ENCODE measurements around the gene DNAJB5. TPM values are rescaled to one million over a fixed set of nuclear protein-coding genes. Genes with fewer than 3 reads are reported as not detected.
A peak's percentile ranks its signal among the peaks of the same experiment; 100 is the strongest.

The DNAJB5 gene
- total RNA-seq, 8 experiments from 2014 or later, result 4.8 to 45.8 (median 30.2) TPM

DNA sequence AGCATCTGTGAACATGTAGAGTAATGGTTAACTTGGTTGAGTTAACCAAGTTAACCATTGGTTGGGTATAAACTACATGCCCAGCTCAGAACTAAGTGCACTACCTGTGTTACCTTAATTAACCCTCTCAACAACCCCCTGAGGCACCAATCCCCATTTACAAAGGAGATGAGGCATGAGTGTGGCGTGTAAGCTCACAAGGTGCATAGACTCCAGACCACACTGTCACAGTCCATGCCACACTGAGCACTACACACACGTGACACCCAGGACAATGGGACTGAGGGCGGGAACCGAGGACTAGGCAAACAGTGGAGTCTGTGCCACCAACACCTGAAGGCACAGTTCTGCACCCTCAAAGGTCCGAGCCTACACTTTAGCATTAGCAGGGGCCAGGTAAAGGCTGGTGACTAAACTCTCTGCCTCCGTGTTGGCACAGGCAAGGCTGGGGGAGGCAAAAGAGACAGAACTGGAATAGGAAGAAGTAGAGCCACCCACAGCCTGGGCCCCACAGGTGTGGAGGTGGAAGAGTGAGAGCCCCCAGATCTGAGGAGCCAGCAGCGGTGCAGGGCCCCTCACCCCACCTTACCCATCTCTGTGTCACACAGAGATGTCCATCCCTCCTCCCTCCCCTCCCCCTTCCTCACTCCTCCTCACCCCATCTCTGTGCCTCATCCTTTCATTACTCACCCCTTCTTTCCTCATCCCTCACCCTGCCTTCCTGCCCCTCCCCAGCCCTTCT is 2.2 kb upstream of the DNAJB5 start:
- ATAC-seq (replicated peaks in 6 of 8), result no peak
- no peak overlapping the region for H3K4me3 ChIP-seq
- peaks cover 43 to 46% of the 10 kb centered on the region in 2 donors for H3K4me1 ChIP-seq (replicated peaks in 1 of 2)
- no peak overlapping the region for H3K27ac ChIP-seq
- in situ Hi-C loops (cut with MboI; ENCODE audit: low pct_unique_long_range_greater_than_20kb in 2 of 9, low sequenced_read_pairs in 9 of 9, unreplicated experiment in 9 of 9), result loop anchor here in 2 of 9 experiments (10.0 kb wide), 1 partner anchor 93 kb away; a partner anchor contains a TSS
- no CpG with 5 or more reads among the region's 7 CpGs for WGBS, 10 experiments

DNA sequence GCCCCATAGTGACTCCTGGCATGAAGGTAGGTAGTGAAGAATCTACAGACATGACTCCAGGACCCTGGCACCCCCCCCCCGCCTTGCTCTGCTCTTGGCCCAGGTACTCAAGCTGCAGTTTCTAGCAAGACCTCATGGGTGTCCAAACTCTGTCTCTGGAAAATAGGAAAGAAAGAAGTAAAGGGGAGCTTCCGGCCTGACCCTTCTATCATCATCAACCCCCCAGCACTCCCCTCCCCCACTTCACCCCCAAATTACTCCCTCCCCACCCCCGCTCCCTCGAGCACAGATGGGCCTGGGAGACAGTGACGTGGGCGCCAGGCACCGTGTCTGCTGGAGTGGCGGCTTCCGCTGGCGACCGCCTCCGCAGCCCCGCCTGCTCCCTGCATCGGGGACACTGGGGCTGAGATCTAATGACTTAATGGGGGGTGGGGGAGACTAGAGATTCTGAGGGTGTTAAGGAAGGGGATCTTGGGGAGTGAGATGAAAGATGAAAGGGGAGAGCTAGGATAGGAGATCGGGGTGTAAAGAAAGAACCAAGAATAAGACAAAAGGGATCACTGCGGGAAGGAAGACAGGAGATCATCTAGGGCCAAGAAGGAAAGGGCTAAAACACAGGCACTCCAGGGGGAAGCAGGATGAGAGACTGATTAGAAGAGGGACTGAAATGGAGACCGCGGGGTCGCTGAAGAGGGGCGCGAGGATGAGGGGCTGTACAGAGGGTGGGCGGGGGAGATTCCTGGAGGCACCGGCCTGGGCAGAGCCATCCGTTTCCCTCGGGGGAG is 1.1 kb upstream of the DNAJB5 start:
- in situ Hi-C loops (cut with MboI; ENCODE audit: low pct_unique_long_range_greater_than_20kb in 2 of 9, low sequenced_read_pairs in 9 of 9, unreplicated experiment in 9 of 9), result loop anchor here in 2 of 9 experiments (10.0 kb wide), 1 partner anchor 94 kb away; a partner anchor contains a TSS
- H3K4me3 ChIP-seq, result peak overlapping the region; percentile 36 to 46 (median 41)
- WGBS, 10 experiments, result 0 to 20% (median 5%) methylated on average over 1 to 3 of the region's 25 CpGs; no CpG with 5 or more reads in 6 of the 10 experiments
- peak overlapping the region; percentile 74 to 83 for H3K27ac ChIP-seq
- ATAC-seq (replicated peaks in 6 of 8), result peak in 4 of 8 experiments; percentile 0 to 3 (median 0)
- H3K4me1 ChIP-seq (replicated peaks in 1 of 2), result peaks cover 53 to 54% of the 10 kb centered on the region in 2 donors

DNA sequence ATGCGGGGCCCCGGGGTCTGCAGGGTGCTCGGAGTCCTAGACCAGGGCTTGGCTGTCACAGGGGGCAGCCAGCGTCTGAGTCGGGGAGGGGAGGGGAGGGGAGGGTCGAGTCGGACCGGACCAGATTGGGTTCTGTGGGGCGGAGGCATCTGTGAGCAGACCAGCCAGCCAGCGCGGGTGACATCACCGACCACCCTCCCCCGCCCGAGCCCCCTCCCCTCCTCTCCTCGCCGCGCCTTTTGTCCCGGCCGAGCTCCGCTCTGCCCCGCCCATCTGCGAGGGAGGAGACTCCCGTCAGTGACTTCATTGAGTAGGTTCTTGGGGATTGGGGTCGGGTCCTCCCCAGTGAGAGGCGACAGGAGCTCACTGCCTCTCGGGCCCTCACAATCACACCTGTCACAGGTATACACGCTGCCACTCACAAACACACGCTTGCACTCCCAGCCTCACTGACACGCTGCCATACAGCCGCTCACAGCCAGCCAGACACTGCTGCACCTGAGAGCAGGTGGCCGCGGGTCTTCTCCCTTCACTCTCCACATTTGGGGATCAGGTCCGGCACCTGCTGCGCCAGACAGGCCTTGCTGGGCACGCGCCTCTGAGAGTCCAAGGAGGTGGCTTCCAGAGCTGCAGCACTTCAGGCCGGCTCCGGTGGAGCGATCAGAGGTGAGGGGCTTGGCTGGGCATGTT is 546 bp downstream of the DNAJB5 start:
- Histone ChIP-seq H3K4me1 (replicated peaks in 1 of 2) (peaks cover 66 to 70% of the 10 kb centered on the region in 2 donors), H3K27ac (peak overlapping the region; percentile 95 to 98), H3K4me3 (peak overlapping the region; percentile 82 to 99 (median 87))
- peak; percentile 0 to 51 (median 32) for ATAC-seq (replicated peaks in 6 of 8)
- 0% methylated on average over 1 of the region's 39 CpGs; no CpG with 5 or more reads in 9 of the 10 experiments for WGBS, 10 experiments
- in situ Hi-C loops (cut with MboI; ENCODE audit: low pct_unique_long_range_greater_than_20kb in 2 of 9, low sequenced_read_pairs in 9 of 9, unreplicated experiment in 9 of 9), result loop anchor here in 2 of 9 experiments (10.0 kb wide), 1 partner anchor 95 kb away; a partner anchor contains a TSS

DNA sequence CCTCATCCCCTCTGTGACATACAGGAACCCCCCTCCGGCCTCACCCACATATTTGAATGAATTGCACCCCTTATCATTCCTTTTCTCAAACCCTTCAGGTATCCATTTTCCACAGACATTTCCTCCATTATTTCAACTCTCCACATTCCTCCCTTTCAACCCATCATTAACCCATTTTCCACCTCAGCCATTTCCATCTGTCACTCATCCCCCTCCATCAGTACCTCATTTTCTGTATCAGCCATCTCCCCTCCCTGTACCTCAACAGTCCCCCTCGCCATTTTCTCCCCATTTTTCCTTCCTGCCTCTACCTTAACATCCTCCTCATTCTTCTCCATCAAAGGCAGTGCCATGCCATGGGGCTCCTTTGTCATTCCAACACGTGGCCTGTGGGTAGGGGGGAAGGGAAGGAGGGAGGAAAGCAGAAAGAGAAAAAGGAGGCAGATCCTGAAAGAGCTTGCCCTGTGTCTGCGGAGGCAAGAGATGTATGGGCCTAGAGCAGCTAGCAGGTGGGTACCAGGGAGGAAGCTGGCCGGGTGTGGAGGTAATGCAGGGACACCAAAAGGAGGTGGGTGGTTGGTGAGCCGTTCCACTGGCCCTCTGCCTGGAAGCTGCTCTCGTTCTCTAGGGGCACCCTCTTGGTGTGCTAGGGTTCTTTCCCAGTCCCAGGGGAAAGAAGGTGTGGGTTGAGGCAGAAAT is 1.5 kb downstream of the DNAJB5 start:
- 0 to 100% (median 46%) methylated on average over 1 to 5 of the region's 7 CpGs; no CpG with 5 or more reads in 2 of the 10 experiments for WGBS, 10 experiments
- H3K4me1 ChIP-seq (replicated peaks in 1 of 2), result peaks cover 57 to 66% of the 10 kb centered on the region in 2 donors
- ATAC-seq (replicated peaks in 6 of 8), result no peak
- H3K4me3 ChIP-seq, result peak overlapping the region; percentile 82 to 99 (median 87)
- in situ Hi-C loops (cut with MboI; ENCODE audit: low pct_unique_long_range_greater_than_20kb in 2 of 9, low sequenced_read_pairs in 9 of 9, unreplicated experiment in 9 of 9), result no loop called here
- H3K27ac ChIP-seq, result peak overlapping the region in 1 of 2 donors; percentile 98

DNA sequence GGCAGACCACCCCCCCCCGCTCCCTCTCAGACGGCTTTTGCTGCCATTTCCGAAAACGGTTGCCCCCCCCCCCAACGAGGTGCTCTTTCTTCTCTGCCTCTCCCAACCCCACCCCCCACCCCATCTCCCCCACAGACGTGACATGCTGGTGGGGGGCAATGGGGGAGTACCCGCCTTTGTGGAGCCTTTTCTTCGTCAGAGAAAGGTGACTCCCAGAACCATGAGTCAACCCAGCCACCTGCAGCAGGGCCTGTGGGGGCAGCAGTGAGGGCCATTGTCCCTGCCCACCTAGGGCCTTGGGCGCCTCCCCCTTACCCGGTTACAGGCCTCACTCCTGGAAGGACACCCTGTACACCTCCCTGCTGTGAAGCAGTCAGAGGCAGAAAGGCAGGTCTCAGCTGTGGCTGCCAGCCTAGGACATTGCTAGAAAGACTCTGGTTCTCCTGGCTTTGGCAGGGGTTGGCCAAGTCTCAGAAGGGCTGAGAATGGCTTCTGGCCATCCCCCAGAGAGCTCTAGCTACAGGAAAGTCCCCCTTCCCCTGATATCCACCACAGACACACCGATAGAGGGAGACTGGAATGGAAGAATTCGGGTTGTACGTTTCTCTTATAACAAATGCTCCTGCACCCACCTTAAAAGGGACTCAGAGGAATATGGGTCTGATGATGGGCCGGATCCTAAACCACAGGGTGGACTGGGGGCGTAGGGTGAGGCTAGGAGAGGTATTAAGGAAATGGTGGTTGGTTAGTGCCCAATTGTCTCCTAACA is 2.2 kb downstream of the DNAJB5 start:
- Histone ChIP-seq H3K4me3 (peak overlapping the region in 4 of 5 donors; percentile 13 to 99 (median 82)), H3K4me1 (replicated peaks in 1 of 2) (peaks cover 49 to 59% of the 10 kb centered on the region in 2 donors), H3K27ac (peak overlapping the region in 1 of 2 donors; percentile 32)
- ATAC-seq (replicated peaks in 6 of 8), result no peak
- WGBS, 10 experiments, result 80 to 100% (median 87%) methylated on average over 1 to 6 of the region's 15 CpGs; no CpG with 5 or more reads in 4 of the 10 experiments
- in situ Hi-C loops (cut with MboI; ENCODE audit: low pct_unique_long_range_greater_than_20kb in 2 of 9, low sequenced_read_pairs in 9 of 9, unreplicated experiment in 9 of 9), result no loop called here

DNA sequence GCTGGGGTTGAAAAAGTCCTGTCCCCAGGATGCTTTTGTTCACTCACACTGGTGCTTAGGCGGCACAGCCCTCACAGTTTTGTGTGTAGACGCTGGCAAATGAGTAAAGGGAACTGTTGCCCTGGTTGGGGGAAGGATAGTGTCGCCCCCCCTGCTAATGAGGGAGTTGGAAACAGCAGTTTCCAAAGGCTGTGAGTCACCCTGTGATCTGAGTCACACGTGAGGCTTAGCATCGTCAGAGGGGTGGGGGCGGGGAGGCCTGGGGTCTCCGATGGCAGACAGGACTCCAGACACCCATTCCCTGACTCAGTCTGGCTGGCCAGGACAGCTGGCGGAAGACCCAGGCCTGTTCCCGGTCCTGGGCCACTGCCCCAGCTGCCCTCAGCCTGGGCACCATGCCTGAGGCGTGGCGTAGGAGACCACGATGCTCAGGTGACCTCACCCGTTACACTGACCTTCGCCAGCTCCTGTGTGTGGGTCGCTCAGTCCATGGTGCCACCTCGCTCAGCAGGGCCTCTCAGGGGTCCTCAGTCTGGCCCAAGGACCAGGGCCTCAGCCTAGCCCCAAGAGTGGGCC is 2.9 kb downstream of the DNAJB5 start:
- 40 to 100% (median 88%) methylated on average over 1 to 9 of the region's 16 CpGs; no CpG with 5 or more reads in 7 of the 10 experiments for WGBS, 10 experiments
- Histone ChIP-seq H3K27ac (no peak overlapping the region), H3K4me3 (peak overlapping the region in 2 of 5 donors; percentile 13 to 99), H3K4me1 (replicated peaks in 1 of 2) (peaks cover 43 to 52% of the 10 kb centered on the region in 2 donors)
- in situ Hi-C loops (cut with MboI; ENCODE audit: low pct_unique_long_range_greater_than_20kb in 2 of 9, low sequenced_read_pairs in 9 of 9, unreplicated experiment in 9 of 9), result no loop called here
- peak in 1 of 8 experiments; percentile 1 for ATAC-seq (replicated peaks in 6 of 8)

DNA sequence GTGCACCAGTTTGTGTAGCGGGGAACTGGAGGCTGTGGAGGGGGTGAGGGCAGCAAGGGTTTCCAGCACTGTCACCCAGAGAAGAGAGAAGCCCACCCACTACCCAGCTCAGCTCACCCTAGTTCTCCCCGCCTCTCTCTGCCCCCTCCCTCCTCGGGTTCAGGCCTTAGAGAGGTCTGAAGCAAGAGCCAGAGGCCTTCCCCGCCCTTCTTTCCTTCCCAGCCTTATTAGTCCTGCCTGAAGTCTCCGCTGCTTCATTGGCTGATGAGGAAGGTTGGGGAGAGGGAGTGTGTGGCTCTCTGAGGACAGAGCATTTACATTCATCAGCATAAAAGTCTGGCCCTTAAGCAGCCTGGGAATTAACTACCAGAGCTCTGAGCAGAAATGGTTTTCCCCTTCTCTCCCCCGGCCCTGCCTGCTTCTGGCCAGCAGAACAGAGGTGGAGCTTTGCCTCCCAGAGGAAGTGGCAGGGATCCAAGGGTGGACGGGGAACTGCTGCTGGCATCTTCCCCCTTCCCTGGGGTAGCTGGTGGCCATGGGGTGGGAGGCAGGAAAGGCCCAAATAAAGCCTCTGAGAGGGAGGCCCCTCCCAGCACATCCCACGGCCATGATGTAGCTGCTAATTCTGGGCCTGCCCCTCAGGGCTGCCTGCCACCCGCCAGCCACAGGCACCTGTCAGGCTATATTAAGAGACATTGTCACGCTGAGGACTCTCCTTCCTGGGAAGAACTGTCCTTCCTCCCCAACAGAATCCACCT is 4.1 kb downstream of the DNAJB5 start:
- WGBS, 10 experiments, result 18 to 75% (median 56%) methylated on average over 2 to 3 of the region's 10 CpGs; no CpG with 5 or more reads in 3 of the 10 experiments
- Histone ChIP-seq H3K4me1 (replicated peaks in 1 of 2) (peaks cover 35 to 44% of the 10 kb centered on the region in 2 donors), H3K4me3 (peak overlapping the region in 1 of 5 donors; percentile 2), H3K27ac (peak overlapping the region in 1 of 2 donors; percentile 51)
- in situ Hi-C loops (cut with MboI; ENCODE audit: low pct_unique_long_range_greater_than_20kb in 2 of 9, low sequenced_read_pairs in 9 of 9, unreplicated experiment in 9 of 9), result no loop called here
- peak in 4 of 8 experiments; percentile 1 to 61 (median 54) for ATAC-seq (replicated peaks in 6 of 8)

DNA sequence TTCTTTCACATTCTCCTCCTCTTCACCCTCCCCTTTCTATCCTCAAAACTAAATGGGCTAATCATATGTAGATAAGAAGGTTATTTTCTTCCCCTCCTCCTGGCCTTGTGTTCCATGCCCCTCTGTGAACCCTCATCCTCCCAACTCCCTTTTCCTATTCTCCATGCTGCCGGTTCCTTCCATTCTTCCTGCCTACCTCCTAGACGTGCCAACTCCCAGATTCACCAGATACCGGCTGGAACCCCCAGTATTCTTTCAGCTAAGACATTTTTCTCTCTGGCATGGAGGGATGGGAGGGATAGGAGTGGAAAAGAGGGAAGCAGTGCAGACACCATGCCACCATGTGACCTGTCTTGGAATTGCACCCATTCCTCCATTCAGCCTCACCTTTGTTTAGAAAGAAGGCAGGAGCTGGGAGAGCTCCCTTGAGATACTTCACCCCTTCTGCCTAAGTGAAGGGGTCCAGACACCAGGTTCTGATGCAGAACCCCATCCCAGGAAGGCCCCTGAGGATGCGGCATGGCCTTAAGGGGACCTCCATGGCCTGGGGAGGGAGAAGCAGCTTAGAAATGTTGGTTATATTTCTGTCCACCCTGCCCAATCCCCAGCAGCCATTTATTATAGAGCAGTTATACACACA is 4.8 kb downstream of the DNAJB5 start:
- H3K4me1 ChIP-seq (replicated peaks in 1 of 2), result peaks cover 35 to 44% of the 10 kb centered on the region in 2 donors
- 0 to 44% (median 8%) methylated on average over 1 to 4 of the region's 4 CpGs; no CpG with 5 or more reads in 4 of the 10 experiments for WGBS, 10 experiments

DNA sequence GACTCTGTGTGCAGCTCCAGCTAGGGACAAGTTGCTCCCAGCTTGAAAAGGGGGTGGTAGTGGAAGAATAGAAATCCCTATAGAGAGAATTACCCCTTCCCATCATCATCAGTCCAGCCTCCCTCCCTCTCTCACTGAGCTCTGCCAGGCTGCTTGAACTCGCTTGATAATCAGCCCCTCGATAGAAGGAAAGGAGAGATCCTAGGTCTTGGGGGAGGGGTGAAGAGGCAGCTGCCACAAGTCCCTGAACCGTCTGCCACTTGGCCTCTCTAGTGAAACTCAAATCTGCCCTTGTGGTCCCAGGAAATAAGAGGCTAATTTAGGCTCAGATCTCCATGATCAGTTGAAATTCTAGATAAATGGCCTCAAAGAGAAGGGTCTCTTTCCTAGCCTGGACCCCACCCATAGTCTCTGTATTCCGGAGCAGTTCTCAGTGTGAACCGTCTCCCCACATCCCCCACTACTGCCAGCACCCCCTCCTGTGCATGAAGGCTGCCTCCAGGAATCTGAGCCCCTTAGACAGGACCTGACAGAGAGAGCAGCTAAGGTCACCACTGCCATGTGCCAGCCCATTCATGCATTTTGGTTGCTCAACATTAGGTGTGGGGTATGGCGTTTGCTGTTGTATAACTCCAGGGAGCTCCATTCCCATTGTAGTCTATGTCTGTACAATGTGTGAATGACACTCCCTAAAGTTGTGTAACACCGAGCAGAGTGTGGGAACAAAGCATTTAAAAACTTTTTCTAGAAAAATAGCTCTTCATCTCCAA is 5.5 kb downstream of the DNAJB5 start:
- peak in 2 of 8 experiments; percentile 2 to 6 for ATAC-seq (replicated peaks in 6 of 8)
- Histone ChIP-seq H3K4me3 (no peak overlapping the region), H3K4me1 (replicated peaks in 1 of 2) (peaks cover 35 to 44% of the 10 kb centered on the region in 2 donors), H3K27ac (peak overlapping the region in 1 of 2 donors; percentile 51)
- in situ Hi-C loops (cut with MboI; ENCODE audit: low pct_unique_long_range_greater_than_20kb in 2 of 9, low sequenced_read_pairs in 9 of 9, unreplicated experiment in 9 of 9), result no loop called here
- 30 to 100% (median 83%) methylated on average over 1 to 3 of the region's 7 CpGs; no CpG with 5 or more reads in 1 of the 10 experiments for WGBS, 10 experiments

More for the DNA sequence above, 4.8 kb downstream of the DNAJB5 start:
- ATAC-seq (replicated peaks in 6 of 8), result no peak
- Histone ChIP-seq H3K4me3 (peak overlapping the region in 1 of 5 donors; percentile 0), H3K27ac (peak overlapping the region in 1 of 2 donors; percentile 51)
- in situ Hi-C loops (cut with MboI; ENCODE audit: low pct_unique_long_range_greater_than_20kb in 2 of 9, low sequenced_read_pairs in 9 of 9, unreplicated experiment in 9 of 9), result no loop called here

DNA sequence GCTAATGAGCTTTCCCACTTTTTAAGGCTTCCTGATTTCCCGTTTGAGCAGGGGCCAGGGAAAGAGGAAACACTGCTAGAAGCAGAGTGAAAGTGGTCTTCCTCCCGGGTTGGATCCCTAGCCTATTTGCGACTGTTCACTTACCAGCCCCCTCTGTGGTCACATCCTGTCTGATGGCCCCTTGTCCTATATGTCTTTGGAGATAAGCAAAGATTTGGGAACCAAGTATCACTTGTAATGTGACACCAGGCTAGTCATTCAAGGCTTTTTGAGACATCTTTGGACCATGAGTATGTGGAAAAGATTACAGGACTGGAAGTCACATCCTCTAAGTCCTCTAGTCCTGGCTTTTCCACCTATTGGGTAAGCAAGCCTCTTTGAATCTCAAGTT is 6.1 kb downstream of the DNAJB5 start:
- in situ Hi-C loops (cut with MboI; ENCODE audit: low pct_unique_long_range_greater_than_20kb in 2 of 9, low sequenced_read_pairs in 9 of 9, unreplicated experiment in 9 of 9), result no loop called here
- no peak for ATAC-seq (replicated peaks in 6 of 8)
- Histone ChIP-seq H3K4me3 (no peak overlapping the region), H3K27ac (no peak overlapping the region), H3K4me1 (replicated peaks in 1 of 2) (peaks cover 34 to 44% of the 10 kb centered on the region in 2 donors)
- 0 to 100% (median 83%) methylated on average over 1 to 3 of the region's 3 CpGs for WGBS, 10 experiments
